HG02870 (cell line): ENCODE data around the gene MED13L.
"Not testable (repeated sequence)": the region's sequence is repeated elsewhere in the genome, so short reads cannot be mapped to it uniquely, and the experiment has no call there.

Source experiments
- ATAC-seq: cut with Tn5 transposase; IDR thresholded peaks from one replicate; pipeline ENCODE4 v1.9.1; 2021; ENCODE audit warnings: mild to moderate bottlenecking, moderate library complexity; ENCODE audit not compliant: unreplicated experiment

The MED13L gene

DNA sequence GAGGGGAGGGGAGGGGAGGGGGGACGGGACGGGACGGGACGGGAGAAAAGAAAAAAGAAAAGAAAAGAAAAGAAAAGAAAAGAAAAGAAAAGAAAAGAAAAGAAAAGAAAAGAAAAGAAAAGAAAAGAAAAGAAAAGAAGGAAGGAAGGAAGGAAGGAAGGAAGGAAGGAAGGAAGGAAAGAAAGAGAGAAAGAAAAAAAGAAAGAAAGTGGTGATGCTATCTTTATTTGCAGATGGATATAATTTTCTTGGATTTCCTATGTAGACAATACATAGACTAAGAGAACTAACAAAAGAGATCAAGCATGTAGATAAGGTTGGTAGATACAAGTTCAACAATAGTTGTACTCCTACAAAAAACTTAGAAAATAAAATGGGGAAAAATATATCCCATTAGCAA lies 245.9 kb downstream of the MED13L start:
- ATAC-seq, result not testable (repeated sequence)

DNA sequence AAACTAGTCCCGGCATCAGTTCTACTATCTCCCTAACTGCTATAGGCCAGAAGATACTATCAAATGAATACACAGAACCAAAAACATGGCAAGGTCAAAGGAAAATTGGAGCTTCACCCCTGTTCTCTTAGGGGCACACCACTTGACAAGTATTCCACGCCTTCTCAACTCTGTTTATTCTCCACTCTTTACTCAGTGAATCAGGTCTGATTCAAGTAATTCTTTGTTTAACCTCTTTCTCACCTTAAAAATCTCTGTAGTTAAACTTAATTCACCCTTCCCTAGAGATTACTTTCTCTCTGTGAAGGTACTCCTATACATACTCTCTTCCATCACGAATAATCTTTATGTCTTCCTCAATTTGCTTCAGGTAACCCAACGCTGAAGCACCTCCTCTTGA lies 248.9 kb downstream of the MED13L start:
- ATAC-seq, result no peak

DNA sequence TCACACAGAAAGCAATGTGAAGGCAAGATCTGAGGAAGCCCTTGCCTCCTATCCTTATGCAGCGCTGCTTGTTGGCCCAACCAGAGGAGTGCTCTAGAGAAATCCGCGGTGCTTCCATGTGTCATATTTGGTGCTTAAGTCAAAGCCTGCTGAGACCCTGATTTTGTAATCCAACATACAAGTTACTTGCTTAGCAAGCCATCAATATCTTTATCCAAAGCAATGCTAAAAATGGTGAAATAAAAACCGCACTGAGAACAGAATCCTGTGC lies 250.0 kb downstream of the MED13L start:
- ATAC-seq, result no peak

DNA sequence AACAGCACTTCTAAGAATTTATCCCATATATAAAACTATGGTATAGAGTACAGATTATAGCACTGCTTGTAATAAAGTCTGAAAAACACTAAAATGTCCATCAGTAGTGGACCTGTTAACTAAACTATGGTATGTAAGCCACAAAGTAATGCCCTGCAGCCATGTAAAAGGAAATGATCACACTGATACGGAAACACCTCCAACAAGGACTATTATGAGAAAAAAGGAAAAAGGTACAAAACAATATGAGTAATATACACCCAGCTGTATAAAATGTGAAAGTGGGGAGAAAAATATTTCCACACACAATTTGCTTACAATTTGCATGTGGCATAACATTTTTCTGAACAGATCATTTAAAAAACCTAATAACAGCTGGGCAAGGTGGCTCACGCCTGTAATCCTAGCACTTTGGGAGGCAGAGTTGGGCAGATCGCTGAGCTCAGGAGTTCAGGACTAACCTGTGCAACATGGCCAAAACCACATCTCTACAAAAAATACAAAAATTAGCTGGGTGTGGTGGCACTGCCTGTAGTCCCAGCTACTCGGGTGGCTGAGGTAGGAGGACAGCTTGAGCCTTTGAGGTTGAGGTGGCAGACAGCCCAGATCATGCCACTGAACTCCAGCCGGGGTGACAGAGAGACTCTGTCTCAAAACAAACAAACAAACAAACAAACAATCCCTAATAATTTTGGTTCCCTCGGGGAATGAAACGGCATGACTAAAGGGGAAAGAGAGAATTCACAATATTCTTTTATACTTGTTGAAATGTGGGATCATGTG lies 250.5 kb downstream of the MED13L start:
- ATAC-seq, result no peak

DNA sequence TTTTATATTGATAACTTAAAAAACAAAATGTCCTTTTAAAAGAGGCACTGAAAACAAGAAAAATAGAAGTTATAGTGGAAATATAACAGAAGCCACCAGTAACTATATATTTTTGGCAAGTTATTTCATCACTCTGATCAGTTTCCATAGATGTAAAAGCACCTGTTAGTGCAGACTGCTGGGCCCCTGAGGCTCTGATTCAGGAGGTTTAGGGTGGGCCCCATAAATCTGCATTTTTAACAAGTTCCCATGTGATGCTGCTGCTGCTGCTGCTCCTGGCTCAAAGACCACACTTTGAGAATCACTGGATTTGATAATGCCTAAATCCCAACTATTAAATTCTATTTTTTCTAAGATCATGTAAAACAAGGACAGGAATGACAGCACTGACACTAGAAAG lies 251.1 kb downstream of the MED13L start:
- no peak for ATAC-seq

DNA sequence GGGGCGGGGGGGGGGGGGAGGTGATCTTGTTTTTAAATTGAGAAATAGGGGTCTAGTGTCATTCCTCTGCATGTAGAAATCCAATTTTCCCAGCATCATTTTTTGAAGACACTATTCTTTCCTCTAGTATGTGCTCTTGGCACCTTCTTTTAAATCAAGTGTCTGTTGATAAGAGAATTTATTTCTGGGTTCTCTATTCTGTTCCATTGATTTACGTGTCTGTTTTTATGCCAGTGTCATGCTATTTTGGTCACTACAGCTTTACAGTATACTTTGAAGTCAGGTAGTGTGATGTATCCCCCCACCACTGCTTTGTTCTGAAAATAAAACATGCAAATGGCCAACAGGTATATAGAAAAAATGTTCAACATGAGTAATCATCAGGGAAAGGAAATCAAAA lies 252.7 kb downstream of the MED13L start:
- no peak for ATAC-seq

DNA sequence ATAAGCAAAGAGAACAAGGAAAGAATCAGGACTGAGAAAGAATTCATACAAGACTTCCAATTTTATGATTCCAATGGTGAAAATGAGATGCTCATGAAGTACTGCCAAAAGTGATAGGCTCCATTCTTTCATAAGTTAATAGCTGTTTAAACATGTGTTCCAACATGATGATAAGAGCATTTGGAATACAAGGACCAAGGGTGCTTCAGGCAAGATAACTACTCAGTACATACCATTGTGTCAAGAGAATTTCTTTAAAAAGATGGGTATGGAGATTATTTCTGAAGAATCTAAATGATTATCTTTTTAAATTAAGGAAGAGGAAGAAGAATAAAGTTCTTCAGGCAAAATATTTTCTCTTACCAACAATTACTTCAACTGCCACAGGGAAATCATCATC lies 258.1 kb downstream of the MED13L start:
- ATAC-seq, result no peak

DNA sequence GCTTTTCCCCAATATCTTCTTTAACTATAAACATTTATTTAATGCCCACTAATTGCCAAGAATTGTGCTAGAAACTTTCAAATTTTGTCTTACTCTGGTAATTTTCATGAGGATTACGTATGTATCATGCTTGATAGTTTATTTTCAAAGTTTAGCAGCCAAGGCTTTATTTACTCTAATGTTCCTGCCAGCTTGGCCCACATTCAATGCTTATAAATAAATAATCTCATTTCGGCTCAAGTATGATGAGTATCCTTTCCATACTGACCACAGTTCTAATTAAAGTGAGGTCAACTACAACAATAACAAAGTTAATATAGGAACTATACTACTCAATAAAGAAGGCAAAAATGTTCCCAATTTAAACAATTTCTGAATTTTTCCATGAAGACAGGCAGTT lies 259.2 kb downstream of the MED13L start:
- no peak for ATAC-seq

DNA sequence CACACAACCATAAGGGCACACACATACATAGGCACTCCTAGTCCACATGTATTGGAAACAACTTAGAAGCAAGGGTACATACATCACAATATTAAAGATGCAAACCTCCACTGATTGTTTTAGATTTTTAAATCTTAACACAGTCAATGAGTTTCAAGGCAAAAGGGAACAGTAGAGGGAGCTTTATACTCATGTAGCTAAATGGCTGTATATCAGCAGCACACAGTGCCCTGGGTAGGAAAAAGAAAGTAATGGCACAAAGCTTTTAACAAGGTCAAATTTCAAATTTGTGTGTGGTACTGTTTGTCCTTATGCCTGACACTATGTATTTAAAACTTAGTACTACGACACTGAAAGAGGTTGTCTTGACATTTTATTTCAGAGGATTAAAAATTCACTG lies 262.0 kb downstream of the MED13L start:
- ATAC-seq, result no peak

DNA sequence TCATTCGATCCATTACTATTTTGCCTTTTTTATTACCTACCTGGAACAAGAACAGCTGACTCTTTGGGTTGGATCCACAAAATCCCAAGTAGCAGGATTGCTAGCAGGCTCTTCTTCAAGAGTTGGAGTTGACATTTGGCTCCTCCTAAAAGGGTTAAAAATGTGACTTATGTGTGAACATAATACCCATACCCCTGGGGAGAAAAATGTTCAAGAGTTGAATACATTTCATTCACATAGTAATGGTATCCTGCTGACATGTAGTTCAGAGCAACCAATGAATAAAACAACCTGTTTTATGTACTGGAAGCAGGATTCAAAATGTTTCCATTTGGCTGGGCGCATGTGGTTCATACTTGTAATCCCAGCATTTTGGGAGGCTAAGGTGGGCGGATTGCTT lies 264.7 kb downstream of the MED13L start:
- ATAC-seq, result no peak

DNA sequence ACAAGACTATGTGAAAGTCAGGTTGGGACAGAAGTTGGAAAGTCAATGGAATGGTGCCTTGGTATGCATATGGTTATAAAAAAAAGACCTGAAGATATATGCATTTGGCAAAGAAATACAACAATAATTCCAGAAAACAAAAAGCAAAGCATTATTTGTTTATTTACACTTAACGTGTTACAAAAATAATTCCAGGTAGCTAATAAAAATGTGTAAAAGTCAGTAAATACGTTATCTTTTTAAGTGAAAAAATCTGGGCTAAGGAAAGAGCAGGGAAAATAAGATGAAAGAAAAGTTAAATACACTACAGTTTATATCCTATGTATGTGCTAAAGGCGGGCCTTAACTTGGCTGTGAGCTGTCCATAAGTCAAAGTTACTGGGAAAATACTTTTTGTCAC lies 266.3 kb downstream of the MED13L start:
- ATAC-seq, result no peak

DNA sequence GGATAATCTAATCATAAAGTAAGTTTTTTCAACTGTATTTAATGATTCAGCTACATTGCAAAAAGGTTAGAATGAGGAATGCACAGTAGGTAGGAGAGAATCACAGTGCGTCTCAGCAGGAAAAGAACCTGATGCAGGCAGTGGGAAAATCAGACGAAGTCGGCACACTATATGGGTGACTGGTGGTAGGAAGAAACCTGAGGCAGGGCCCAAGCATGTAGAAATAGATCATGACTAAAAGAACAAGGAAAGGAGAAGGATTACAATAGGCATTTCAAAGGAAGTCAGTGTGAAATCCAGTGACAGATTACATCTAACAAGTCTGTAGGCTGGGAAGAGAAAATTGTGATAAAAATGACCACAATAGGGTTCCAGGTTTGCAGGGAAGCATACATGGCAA lies 267.0 kb downstream of the MED13L start:
- ATAC-seq, result no peak

DNA sequence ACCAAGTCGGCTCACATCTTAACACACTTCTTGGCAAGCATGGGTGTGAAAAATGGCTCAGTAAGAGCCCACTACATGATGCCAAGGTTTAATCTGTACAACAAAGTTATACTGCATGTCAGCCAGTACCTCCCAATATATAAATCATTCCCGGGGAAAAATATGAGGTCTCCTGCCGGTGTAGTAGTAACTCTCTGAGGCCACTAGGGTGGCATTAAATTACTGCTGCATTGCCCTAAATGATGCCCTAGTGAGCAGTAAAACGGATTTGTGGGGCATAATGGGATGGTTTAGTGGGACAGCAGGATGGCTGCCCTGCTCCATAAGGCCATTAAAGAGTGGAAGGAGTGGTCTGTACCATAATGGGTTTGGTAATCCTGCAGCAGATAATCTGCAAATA lies 267.7 kb downstream of the MED13L start:
- no peak for ATAC-seq

DNA sequence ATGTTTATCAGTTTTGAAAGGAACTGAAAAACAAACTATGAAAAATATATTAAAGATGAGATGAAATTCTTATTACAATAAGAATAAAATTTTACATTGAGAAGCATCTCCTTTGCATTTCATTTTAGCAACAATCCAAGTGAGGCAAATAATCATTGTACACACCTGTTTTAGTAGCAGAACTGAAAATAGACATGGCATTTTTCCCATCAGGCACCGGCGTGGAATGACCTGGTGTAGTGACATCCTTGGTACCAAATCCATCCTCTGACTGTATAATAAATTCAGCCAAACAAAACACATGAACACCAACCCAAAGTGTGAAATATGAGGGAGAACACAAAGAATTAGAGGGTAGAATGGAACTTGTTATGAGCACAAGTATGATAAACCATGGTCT lies 271.4 kb downstream of the MED13L start:
- no peak for ATAC-seq

DNA sequence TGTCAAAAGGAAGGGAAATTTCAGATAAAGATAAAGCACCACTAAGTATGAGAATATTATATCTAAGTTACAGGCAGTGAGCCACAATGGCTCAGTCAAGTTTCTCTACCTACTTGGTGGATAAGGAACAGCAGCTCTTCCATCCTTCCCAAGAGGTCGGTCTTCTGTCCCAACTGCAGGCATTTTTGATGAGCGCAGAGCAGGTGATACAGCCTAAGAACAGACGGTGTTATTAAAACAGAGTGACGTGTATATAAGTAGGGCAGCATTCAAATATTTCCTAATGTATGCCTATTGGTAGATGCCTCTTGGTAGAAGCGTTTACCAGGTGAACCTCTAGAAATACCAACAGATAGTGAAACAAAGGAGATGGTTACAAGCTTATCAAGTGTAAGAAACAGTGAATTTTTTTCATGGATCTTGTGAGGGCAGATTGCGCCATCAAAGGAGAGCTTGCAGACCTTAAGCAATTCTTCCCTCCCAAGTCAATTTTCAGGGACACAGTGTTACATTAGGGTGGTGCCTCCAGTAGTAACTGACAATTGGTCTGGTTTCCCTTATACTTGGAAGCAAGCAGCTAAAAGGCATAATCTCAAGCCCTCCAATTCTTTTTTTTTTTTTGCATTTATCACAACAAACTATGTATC lies 274.5 kb downstream of the MED13L start:
- no peak for ATAC-seq

DNA sequence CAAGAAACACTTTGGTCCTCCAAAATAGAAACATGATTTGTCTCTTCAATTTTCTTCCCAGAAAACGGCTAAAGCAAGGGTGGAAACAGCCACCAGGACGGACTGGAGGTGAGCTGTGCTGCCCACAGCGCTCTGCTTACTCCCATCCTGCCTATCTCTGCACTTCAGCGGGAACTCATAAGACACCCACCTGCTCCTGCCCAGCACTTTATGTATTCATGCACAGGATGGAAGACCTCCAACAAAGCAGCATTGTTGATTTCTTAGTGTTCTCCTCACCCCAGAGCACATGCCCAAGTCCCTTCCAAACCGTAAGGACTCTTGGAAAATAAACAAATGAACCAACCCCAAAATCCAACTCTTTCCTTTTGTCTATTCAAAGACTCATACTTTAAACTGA lies 277.2 kb downstream of the MED13L start:
- ATAC-seq, result no peak

DNA sequence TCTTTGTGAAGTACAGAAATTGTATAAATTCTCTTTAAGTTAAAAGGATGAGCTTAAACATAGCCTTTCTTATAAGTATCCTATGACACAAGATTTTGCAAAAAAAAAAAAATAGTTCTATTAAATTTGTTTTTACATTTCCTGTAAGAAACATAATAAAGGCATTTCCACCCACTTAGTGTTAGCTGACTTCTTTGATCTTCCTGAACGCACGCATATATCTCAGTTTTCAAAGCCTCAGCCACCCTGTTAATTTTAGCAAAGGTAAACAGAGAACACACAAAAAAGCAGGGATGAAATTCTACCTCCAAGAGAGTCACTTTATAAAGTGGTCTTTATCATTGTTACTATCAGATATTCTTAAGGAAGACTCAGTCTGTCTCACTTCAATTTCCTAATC lies 277.9 kb downstream of the MED13L start:
- ATAC-seq, result no peak

DNA sequence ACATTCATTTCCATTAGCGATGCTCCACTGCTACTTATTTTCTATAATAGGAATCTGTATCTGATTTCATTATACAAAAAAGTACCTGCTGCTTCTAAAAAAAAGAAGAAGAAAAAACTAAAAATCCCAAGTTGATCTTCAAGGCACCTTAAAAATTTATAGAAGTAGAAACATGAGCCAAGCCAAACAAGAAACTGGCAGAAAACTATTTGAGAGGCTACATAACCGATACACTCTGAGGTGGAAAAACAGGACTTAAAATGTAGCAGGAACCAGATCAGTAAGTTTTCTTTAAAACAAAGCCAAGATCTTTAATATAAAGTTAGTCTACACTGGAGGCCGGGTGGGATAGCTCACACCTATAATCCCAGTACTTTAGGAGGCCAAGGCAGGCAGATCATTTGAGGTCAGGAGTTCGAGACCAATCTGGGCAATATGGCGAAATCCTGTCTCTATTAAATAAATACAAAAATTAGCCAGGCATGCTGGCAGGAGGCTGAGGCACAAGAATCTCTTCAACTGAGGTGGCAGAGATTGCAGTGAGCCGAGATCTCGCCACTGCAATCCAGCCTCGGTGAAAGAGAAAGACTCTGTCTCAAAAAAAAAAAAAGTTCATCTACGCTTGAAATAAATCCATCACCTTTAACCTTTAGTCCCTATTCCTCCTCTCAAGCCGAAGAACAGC lies 278.6 kb downstream of the MED13L start:
- no peak for ATAC-seq

DNA sequence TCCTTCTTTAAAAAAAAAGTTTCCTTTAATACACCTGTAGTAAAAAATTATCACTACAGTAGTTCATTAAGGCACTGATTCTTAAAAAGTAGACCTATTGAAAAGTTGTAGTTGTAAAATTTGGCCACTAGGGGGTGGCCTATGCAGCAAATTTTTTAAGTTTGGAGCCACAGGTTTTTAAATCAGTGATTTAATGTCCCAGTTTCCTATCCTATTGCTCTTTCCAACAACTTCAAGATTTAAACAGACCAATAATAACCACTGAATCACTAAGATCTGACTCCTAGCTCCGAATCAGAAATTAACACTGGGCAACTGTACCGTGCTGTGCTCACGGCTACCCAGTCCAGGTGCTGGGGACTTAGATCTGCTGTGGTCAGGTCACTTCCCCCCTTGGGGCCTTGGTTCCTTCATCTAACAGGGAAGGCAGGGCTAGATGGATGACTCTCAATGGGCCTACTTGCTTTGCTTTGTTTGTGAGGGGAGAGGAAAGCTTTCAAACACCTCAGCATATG lies 279.3 kb downstream of the MED13L start:
- ATAC-seq, result no peak

DNA sequence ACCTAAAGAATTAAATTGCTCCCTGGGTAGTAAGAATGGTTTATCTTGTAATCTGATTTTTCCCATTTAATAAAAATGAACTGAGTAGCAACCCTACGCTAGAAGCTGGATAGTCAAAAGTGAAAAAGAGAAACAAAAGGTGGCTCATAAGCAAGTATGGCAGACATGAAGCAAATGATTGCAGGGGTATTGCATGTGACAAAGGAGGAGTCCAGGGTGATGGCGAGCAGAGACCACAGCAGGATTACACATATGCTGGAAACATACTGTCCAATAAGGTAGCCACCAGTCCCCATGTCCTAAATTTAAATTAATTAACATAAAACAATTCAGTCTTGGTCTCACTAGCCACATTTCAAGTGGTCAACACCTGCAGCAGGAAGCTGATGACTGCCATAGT lies 283.8 kb downstream of the MED13L start:
- no peak for ATAC-seq

DNA sequence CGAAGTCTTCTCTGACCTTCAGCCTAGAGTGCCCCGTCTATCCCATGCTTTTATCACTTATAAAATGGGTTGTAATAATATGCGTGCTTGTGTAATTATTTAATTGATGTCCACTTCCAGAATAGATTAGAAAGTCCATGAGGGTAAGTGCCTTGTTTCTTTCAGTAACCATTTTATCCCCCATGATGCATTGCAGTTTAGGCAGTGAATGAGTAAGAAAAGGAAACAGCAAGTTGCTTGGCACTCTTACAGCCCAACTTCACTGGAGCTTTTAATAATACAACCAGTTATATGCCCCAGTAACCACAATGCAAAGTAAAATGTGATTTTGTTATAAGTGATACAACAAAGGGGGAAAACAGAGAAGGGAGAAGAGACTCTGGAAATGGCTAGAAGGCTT lies 287.3 kb downstream of the MED13L start:
- no peak for ATAC-seq
